Vagina (tissue), 2 donors: ENCODE data around the gene SUN1.

Experiments used
- CTCF ChIP-seq, 3 experiments: fragments of 450-650 bp in 2 of 3; fragments of 200-600 bp in 1 of 3; sonication (generic) in 1 of 3; IDR thresholded peaks; one replicate each; pipeline ENCODE4 v1.5.1; 2017 to 2019; ENCODE audit warnings: antibody characterized with exemption in 3 of 3, mild to moderate bottlenecking in 2 of 3, moderate library complexity in 2 of 3
- POLR2A ChIP-seq, 2 donors: fragments of 450-650 bp; IDR thresholded peaks; one replicate each; pipeline ENCODE4 v1.6.1; 2017; ENCODE audit warnings: antibody characterized with exemption in 2 of 2, mild to moderate bottlenecking in 2 of 2, moderate library complexity in 2 of 2

- TF ChIP-seq POLR2A (IDR thresholded peaks at IDR 0.05) (no peak), CTCF (IDR thresholded peaks at IDR 0.05) (no peak)
Observed at GRCh38 chr7:859359-860030, 27.2 kb downstream of the SUN1 start.
